ENCODE data around the gene PARD6G. TPM values are rescaled to one million over a fixed set of nuclear protein-coding genes. Genes with fewer than 3 reads are reported as not detected.

Gene PARD6G
- total RNA-seq, 1 donor from 2014 or later, result 21.8 TPM

DNA sequence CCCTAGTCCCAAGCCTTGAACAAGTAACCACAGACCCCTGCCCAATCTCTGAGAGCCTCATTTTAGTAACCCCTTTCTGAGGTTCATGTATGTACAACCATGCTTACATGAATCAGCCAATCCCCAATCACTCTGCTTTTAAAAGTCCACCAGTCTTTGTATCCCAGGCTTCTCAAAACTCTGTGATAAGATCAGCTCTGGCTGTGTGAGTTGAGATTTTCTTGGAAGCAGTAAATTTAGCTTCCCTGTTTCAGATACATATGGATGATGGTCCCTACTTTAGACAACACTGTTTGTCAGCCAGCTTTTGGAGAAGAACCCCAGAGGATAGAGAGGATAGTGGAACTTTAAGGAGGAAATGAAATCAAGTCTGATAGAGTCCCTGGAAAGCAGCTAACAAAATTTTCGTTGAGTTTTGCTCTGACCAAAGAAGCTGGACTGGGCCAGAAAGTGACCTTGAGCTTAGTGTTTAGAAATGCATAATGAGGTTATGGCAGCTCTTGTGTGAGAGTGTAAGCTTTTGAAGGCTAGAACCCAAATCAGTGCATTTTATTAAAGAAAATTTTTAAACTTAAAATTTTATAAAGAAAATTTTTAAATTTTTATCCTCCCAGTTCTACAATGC lies 134.6 kb downstream of the PARD6G start:
- Mint-ChIP-seq H3K4me3 (no peak overlapping the region), H3K9me3 (no peaks in the 10 kb centered on the region), H3K4me1 (peaks cover 25% of the 10 kb centered on the region), H3K27me3 (ENCODE audit: insufficient read depth, low read depth) (peaks cover 4% of the 10 kb centered on the region), H3K36me3 (peaks cover 30% of the 10 kb centered on the region), H3K27ac (no peak overlapping the region)
- DNase-seq (ENCODE audit: low spot score), result no peak
- Histone ChIP-seq H3K36me3 (no peaks in the 10 kb centered on the region), H3K4me1 (peaks cover 45% of the 10 kb centered on the region), H3K27ac (no peak overlapping the region), H3K9ac (no peak overlapping the region), H2AFZ (replicated peaks) (no peak overlapping the region), H3F3A (ENCODE audit: low read depth) (peaks cover 24% of the 10 kb centered on the region), H3K4me3 (no peak overlapping the region), H3K27me3 (no peaks in the 10 kb centered on the region), H3K9me3 (ENCODE audit: low read depth) (no peaks in the 10 kb centered on the region), H3K79me2 (ENCODE audit: low read depth) (peaks cover 82% of the 10 kb centered on the region), H4K20me1 (ENCODE audit: low read depth) (peaks cover 72% of the 10 kb centered on the region), H3K4me2 (peak overlapping the region; percentile 92)
- no peak for TF ChIP-seq EZH2phosphoT487 (IDR thresholded peaks at IDR 0.05)
- TF ChIP-seq, protein P1, sequence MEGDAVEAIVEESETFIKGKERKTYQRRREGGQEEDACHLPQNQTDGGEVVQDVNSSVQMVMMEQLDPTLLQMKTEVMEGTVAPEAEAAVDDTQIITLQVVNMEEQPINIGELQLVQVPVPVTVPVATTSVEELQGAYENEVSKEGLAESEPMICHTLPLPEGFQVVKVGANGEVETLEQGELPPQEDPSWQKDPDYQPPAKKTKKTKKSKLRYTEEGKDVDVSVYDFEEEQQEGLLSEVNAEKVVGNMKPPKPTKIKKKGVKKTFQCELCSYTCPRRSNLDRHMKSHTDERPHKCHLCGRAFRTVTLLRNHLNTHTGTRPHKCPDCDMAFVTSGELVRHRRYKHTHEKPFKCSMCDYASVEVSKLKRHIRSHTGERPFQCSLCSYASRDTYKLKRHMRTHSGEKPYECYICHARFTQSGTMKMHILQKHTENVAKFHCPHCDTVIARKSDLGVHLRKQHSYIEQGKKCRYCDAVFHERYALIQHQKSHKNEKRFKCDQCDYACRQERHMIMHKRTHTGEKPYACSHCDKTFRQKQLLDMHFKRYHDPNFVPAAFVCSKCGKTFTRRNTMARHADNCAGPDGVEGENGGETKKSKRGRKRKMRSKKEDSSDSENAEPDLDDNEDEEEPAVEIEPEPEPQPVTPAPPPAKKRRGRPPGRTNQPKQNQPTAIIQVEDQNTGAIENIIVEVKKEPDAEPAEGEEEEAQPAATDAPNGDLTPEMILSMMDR (IDR thresholded peaks at IDR 0.05), result no peak
- no peak for TF ChIP-seq EZH2 (IDR thresholded peaks at IDR 0.05)

DNA sequence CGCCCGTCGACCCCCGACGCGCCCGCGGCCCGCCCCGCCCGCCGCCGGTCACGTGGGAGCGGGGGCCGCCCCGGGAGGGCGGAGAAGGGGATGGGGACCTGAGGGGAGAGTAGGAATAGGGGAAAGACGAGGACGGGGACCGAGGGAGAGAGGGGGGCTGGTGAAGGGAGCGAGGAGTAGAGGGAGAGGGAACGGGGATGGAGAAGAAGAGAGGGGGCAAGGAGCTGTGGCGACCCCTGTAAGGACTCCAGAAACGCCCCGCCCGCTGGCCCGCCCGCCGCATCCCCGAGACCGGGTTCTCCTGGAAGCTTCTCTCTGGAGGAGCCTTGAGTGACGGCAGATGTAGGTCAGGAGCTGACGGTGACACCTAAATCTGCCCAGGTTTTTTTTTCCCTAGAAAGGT lies 137.6 kb downstream of the PARD6G start:
- H3K79me2 ChIP-seq (ENCODE audit: low read depth), result peaks cover 52% of the 10 kb centered on the region
- peak overlapping the region; percentile 91 for H3K4me3 Mint-ChIP-seq

DNA sequence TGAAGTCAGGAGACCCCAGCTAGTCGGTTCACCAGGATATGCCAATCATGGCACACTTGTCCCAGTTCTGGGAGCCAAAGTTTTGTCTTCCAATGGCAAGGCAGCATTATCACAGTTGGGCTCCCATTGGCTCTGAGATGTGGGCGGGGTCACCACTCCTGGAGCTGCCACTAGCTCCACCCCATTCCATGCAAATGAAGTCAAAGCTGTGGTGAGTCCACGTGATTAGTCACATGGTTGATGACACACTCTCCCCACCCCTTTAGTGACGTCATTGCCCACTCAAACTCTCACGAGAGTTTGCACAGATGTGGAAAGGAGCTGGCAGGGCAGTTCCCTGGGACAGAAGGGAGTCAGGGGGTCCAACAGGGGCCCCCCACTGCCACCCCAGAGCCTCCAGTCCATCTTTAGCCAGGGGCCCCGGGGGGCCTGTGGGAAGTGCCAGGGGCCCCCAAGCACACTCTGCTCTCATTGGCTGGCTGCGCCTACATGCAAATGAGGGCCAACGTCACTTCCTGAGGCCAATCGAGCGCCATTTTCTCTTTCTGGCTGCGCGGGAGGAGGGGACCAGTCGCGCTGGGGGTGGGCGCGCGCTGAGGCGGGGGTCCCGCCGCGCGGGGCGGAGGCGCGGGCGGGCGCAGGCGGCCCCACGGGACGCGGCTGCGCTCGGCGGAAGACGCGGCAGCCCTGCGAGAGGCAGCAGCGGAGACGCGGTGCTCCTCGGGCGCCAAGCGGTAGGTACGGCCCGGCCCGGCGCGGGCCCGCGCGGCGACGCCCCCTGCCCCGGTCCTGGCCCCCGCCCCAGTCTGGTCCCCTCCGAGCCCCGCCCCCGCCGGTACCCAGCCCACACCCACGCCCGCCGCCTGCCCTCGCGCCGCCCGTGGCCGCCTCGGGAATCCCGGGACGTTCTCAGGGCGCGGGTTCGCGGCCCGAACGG lies 138.3 kb downstream of the PARD6G start, which contains the start of gene ADNP2:
TSS of gene ADNP2 (plus strand) at position 524 of the 937 bp plus-strand sequence. CDS start 8,281 bp downstream, outside the sequence.
- Mint-ChIP-seq H3K36me3 (peaks cover 20% of the 10 kb centered on the region), H3K27ac (peak within 1 kb of the TSS; percentile 95), H3K27me3 (ENCODE audit: insufficient read depth, low read depth) (peaks cover 5% of the 10 kb centered on the region), H3K9me3 (no peaks in the 10 kb centered on the region), H3K4me1 (peaks cover 27% of the 10 kb centered on the region), H3K4me3 (peak within 1 kb of the TSS; percentile 91)
- Histone ChIP-seq H3K9me3 (ENCODE audit: low read depth) (no peaks in the 10 kb centered on the region), H3K4me3 (peak within 1 kb of the TSS; percentile 65), H3K9ac (peak within 1 kb of the TSS; percentile 30), H3K27me3 (no peaks in the 10 kb centered on the region), H3K4me1 (peaks cover 47% of the 10 kb centered on the region), H2AFZ (replicated peaks) (peak within 1 kb of the TSS; percentile 23), H4K20me1 (ENCODE audit: low read depth) (peaks cover 44% of the 10 kb centered on the region), H3F3A (ENCODE audit: low read depth) (peaks cover 37% of the 10 kb centered on the region), H3K4me2 (peak within 1 kb of the TSS; percentile 92), H3K27ac (peak within 1 kb of the TSS; percentile 51), H3K36me3 (no peaks in the 10 kb centered on the region), H3K79me2 (ENCODE audit: low read depth) (peaks cover 45% of the 10 kb centered on the region)
- TF ChIP-seq EZH2 (IDR thresholded peaks at IDR 0.05), result no peak
- TF ChIP-seq EZH2phosphoT487 (IDR thresholded peaks at IDR 0.05), result no peak
- TF ChIP-seq, protein P1 (IDR thresholded peaks at IDR 0.05), result no peak
- DNase-seq (ENCODE audit: low spot score), result peak; percentile 92

More for the DNA sequence above, 137.6 kb downstream of the PARD6G start:
- Mint-ChIP-seq H3K27ac (no peak overlapping the region), H3K4me1 (peaks cover 22% of the 10 kb centered on the region), H3K9me3 (no peaks in the 10 kb centered on the region), H3K27me3 (ENCODE audit: insufficient read depth, low read depth) (peaks cover 5% of the 10 kb centered on the region), H3K36me3 (peaks cover 20% of the 10 kb centered on the region)
- Histone ChIP-seq H3K4me2 (peak overlapping the region; percentile 92), H2AFZ (replicated peaks) (no peak overlapping the region), H3K4me1 (peaks cover 47% of the 10 kb centered on the region), H3K9me3 (ENCODE audit: low read depth) (no peaks in the 10 kb centered on the region), H3K36me3 (no peaks in the 10 kb centered on the region), H3K27ac (no peak overlapping the region), H3K4me3 (peak overlapping the region; percentile 65), H3K27me3 (no peaks in the 10 kb centered on the region), H3F3A (ENCODE audit: low read depth) (peaks cover 35% of the 10 kb centered on the region), H4K20me1 (ENCODE audit: low read depth) (peaks cover 51% of the 10 kb centered on the region), H3K9ac (peak overlapping the region; percentile 30)
- peak; percentile 75 for DNase-seq (ENCODE audit: low spot score)
- no peak for TF ChIP-seq EZH2phosphoT487 (IDR thresholded peaks at IDR 0.05)
- TF ChIP-seq EZH2 (IDR thresholded peaks at IDR 0.05), result no peak
- TF ChIP-seq, protein P1 (IDR thresholded peaks at IDR 0.05), result no peak

Measured in neural progenitor cell (in vitro differentiated cells).